Liver (tissue), 9 donors: Measurements from ENCODE around the gene IL17REL. TPM values are rescaled to one million over a fixed set of nuclear protein-coding genes. Genes with fewer than 3 reads are reported as not detected.
A peak's percentile ranks its signal among the peaks of the same experiment; 100 is the strongest.

Source experiments
- DNase-seq: peaks from one replicate; pipeline ENCODE4 v3.0.0-alpha.2; 2017; ENCODE audit warnings: low spot score
- H3K27ac ChIP-seq, 2 donors: one replicate each; pipeline ENCODE4 v1.7.0; 2013; ENCODE audit warnings: inconsistent platforms in 2 of 2, low read length in 2 of 2, control low read depth in 1 of 2, low read depth in 1 of 2, mild to moderate bottlenecking in 1 of 2
- H3K27me3 ChIP-seq, 4 donors: one replicate each; pipeline versions ENCODE4 v1.6.1 to v1.7.0; 2013; ENCODE audit warnings: low read length in 3 of 4, inconsistent platforms in 1 of 4, mild to moderate bottlenecking in 1 of 4, moderate library complexity in 1 of 4; ENCODE audit not compliant: control insufficient read depth in 4 of 4, insufficient read depth in 4 of 4
- H3K36me3 ChIP-seq, 4 donors: one replicate each; pipeline versions ENCODE4 v1.6.1 to v1.7.0; 2013; ENCODE audit warnings: low read length in 3 of 4, mild to moderate bottlenecking in 3 of 4, low read depth in 1 of 4, moderate library complexity in 1 of 4; ENCODE audit not compliant: control insufficient read depth in 4 of 4, insufficient read depth in 3 of 4
- H3K4me1 ChIP-seq, 4 donors: one replicate each; pipeline versions ENCODE4 v1.6.1 to v1.7.0; 2013; ENCODE audit warnings: low read length in 3 of 4, mild to moderate bottlenecking in 3 of 4, moderate library complexity in 1 of 4; ENCODE audit not compliant: control insufficient read depth in 4 of 4, insufficient read depth in 4 of 4
- H3K4me3 ChIP-seq, 3 donors: one replicate each; pipeline versions ENCODE4 v1.6.1 to v1.7.0; 2013; ENCODE audit warnings: low read length in 3 of 3, control low read depth in 1 of 3, low read depth in 1 of 3, mild to moderate bottlenecking in 1 of 3
- H3K9ac ChIP-seq, 2 donors: one replicate each; pipeline ENCODE4 v1.7.0; 2013; ENCODE audit warnings: low read length in 2 of 2, mild to moderate bottlenecking in 2 of 2, moderate library complexity in 2 of 2, control low read depth in 1 of 2, low read depth in 1 of 2
- H3K9me3 ChIP-seq, 4 donors: one replicate each; pipeline versions ENCODE4 v1.6.1 to v1.7.0; 2013; ENCODE audit warnings: low read length in 3 of 4; ENCODE audit not compliant: control insufficient read depth in 4 of 4
- ATF3 ChIP-seq: IDR thresholded peaks from 2 replicates; pipeline ENCODE4 v1.6.1; 2016; ENCODE audit warnings: antibody characterized with exemption
- CTCF ChIP-seq: fragments of 150-350 bp; IDR thresholded peaks from 2 replicates; pipeline ENCODE4 v1.5.1; 2017; ENCODE audit warnings: improper control_type of control experiment, low read depth, low read length; ENCODE audit not compliant: missing input control
- EGR1 ChIP-seq, 2 donors: IDR thresholded peaks; 2 replicates each; pipeline ENCODE4 v1.6.1; 2016 to 2018; ENCODE audit warnings: antibody characterized with exemption in 2 of 2, low read depth in 2 of 2
- FOXA1 ChIP-seq: IDR thresholded peaks from 2 replicates; pipeline ENCODE4 v1.6.1; 2016; ENCODE audit warnings: antibody characterized with exemption
- FOXA2 ChIP-seq: IDR thresholded peaks from 2 replicates; pipeline ENCODE4 v1.6.1; 2016; ENCODE audit warnings: antibody characterized with exemption
- GABPA ChIP-seq, 2 donors: IDR thresholded peaks in 1 of 2; conservative IDR thresholded peaks in 1 of 2; 2 replicates each; pipeline ENCODE4 v1.6.1; 2016; ENCODE audit warnings: antibody characterized with exemption in 2 of 2, mild to moderate bottlenecking in 1 of 2, moderate library complexity in 1 of 2
- HNF4A ChIP-seq, 2 donors: conservative IDR thresholded peaks; 2 replicates each; pipeline ENCODE4 v1.6.1; 2016; ENCODE audit warnings: antibody characterized with exemption in 2 of 2, mild to moderate bottlenecking in 2 of 2
- HNF4G ChIP-seq: IDR thresholded peaks from 2 replicates; pipeline ENCODE4 v1.6.1; 2016; ENCODE audit warnings: antibody characterized with exemption
- JUND ChIP-seq, 2 donors: IDR thresholded peaks; 2 replicates each; pipeline ENCODE4 v1.6.1; 2016; ENCODE audit warnings: antibody characterized with exemption in 2 of 2
- MAX ChIP-seq: IDR thresholded peaks from 2 replicates; pipeline ENCODE4 v1.6.1; 2016; ENCODE audit warnings: antibody characterized with exemption
- NR2F2 ChIP-seq: IDR thresholded peaks from 2 replicates; pipeline ENCODE4 v1.6.1; 2016; ENCODE audit warnings: antibody characterized with exemption
- RAD21 ChIP-seq, 2 donors: IDR thresholded peaks; 2 replicates each; pipeline ENCODE4 v1.6.1; 2016; ENCODE audit warnings: antibody characterized with exemption in 2 of 2, mild to moderate bottlenecking in 2 of 2
- REST ChIP-seq: IDR thresholded peaks from 2 replicates; pipeline ENCODE4 v1.6.1; 2016; ENCODE audit warnings: antibody characterized with exemption, mild to moderate bottlenecking
- SP1 ChIP-seq: IDR thresholded peaks from 2 replicates; pipeline ENCODE4 v1.6.1; 2018; ENCODE audit warnings: antibody characterized with exemption, mild to moderate bottlenecking
- TAF1 ChIP-seq: conservative IDR thresholded peaks from 2 replicates; pipeline ENCODE4 v1.6.1; 2016; ENCODE audit warnings: antibody characterized with exemption, mild to moderate bottlenecking
- YY1 ChIP-seq: IDR thresholded peaks from 2 replicates; pipeline ENCODE4 v1.6.1; 2016; ENCODE audit warnings: antibody characterized with exemption, mild to moderate bottlenecking
- ZBTB33 ChIP-seq: IDR thresholded peaks from 2 replicates; pipeline ENCODE4 v1.6.1; 2016; ENCODE audit warnings: antibody characterized with exemption
- WGBS: extraction: QIAGEN DNeasy Blood & Tissue Kit; methylation state at CpG from one replicate; pipeline ENCODE4 v1.1.7; 2013; 5-methylcytosine and 5-hydroxymethylcytosine counted together
- polyA plus RNA-seq, 2 donors: library from polyadenylated mRNA; stranded (reverse) in 1 of 2; unstranded in 1 of 2; fragments of 200-250 nt in 1 of 2; fragments of >200 nt in 1 of 2; fragmentation: Nextera tagmentation in 1 of 2; extraction: Ambion mirVana in 1 of 2; gene quantifications; one replicate each; pipeline versions ENCODE4 v1.2.1 to v1.2.3, GENCODE V29; 2013 to 2015
- total RNA-seq, 2 donors: library from RNA; depleted of rRNA; stranded (reverse); fragments of >200 nt; gene quantifications; one replicate each; pipeline ENCODE4 v1.2.3, GENCODE V29; 2014
- donor health status: healthy.
- donor health status: healthy.
- donor health status: healthy.
- donor health status: healthy.
- donor health status: healthy.

IL17REL gene
- total and polyA plus RNA-seq, 4 donors, result under 0.01 TPM; not detected in 3

- no peak for DNase-seq
- Histone ChIP-seq H3K9me3 (no peaks in the 10 kb centered on the region), H3K9ac (no peak overlapping the region), H3K27ac (peak overlapping the region; percentile 49 to 67), H3K4me3 (no peak overlapping the region), H3K27me3 (no peaks in the 10 kb centered on the region), H3K36me3 (no peaks in the 10 kb centered on the region), H3K4me1 (peaks cover 29 to 56% (median 52%) of the 10 kb centered on the region in 4 donors)
- no peak for TF ChIP-seq HNF4G
- TF ChIP-seq FOXA1, result no peak
- no peak for TF ChIP-seq YY1
- no peak for TF ChIP-seq NR2F2
- no peak for TF ChIP-seq GABPA (IDR thresholded peaks at IDR 0.05 in 1 of 2, conservative IDR thresholded peaks at IDR 0.05 in 1 of 2)
- TF ChIP-seq HNF4A (conservative IDR thresholded peaks at IDR 0.05), result no peak
- TF ChIP-seq CTCF, result no peak
- no peak for TF ChIP-seq RAD21 (IDR thresholded peaks at IDR 0.05)
- no peak for TF ChIP-seq FOXA2
- TF ChIP-seq SP1, result no peak
- no peak for TF ChIP-seq TAF1
- no peak for TF ChIP-seq ATF3
- no peak for TF ChIP-seq REST
- TF ChIP-seq EGR1 (IDR thresholded peaks at IDR 0.05; ENCODE audit: low read depth in 2 of 2), result no peak
- no peak for TF ChIP-seq JUND (IDR thresholded peaks at IDR 0.05)
- TF ChIP-seq ZBTB33, result no peak
- TF ChIP-seq MAX, result no peak
- WGBS, result 73% methylated on average over 20 of the region's 20 CpGs
Observed at GRCh38 chr22:49953027-49953679, 59.4 kb downstream of the IL17REL start.
